HG03565 (cell line): ENCODE results near the gene ABTB2.

Experiments
- ATAC-seq: cut with Tn5 transposase; IDR thresholded peaks from one replicate; pipeline ENCODE4 v1.9.1; 2021; ENCODE audit warnings: mild to moderate bottlenecking, moderate library complexity; ENCODE audit not compliant: unreplicated experiment

ABTB2 gene

GRCh38 chr11:34317666-34318065 is 40.1 kb downstream of the ABTB2 start:
- ATAC-seq: no peak

GRCh38 chr11:34317036-34317360 is 40.8 kb downstream of the ABTB2 start:
- no peak for ATAC-seq

- no peak for ATAC-seq
Measured at GRCh38 chr11:34316347-34317035, 41.3 kb downstream of the ABTB2 start.

GRCh38 chr11:34315394-34315793 is 42.4 kb downstream of the ABTB2 start:
- ATAC-seq: no peak

GRCh38 chr11:34314936-34315335 is 42.9 kb downstream of the ABTB2 start:
- ATAC-seq: no peak

- no peak for ATAC-seq
Measured at GRCh38 chr11:34314176-34314575, 43.6 kb downstream of the ABTB2 start.

GRCh38 chr11:34313099-34313517 is 44.7 kb downstream of the ABTB2 start:
- no peak for ATAC-seq

GRCh38 chr11:34311126-34311525 is 46.7 kb downstream of the ABTB2 start:
- no peak for ATAC-seq

GRCh38 chr11:34309965-34310364 is 47.8 kb downstream of the ABTB2 start:
- no peak for ATAC-seq

- ATAC-seq: no peak
Measured at GRCh38 chr11:34308913-34309585, 48.8 kb downstream of the ABTB2 start.

GRCh38 chr11:34308049-34308912 is 49.5 kb downstream of the ABTB2 start:
- no peak for ATAC-seq

GRCh38 chr11:34305780-34306179 is 52.0 kb downstream of the ABTB2 start:
- ATAC-seq: no peak

- no peak for ATAC-seq
Measured at GRCh38 chr11:34305193-34305592, 52.6 kb downstream of the ABTB2 start.

GRCh38 chr11:34303028-34303570 is 54.7 kb downstream of the ABTB2 start:
- no peak for ATAC-seq

- ATAC-seq: peak; percentile 79
Measured at GRCh38 chr11:34302046-34302921, 55.5 kb downstream of the ABTB2 start.

- no peak for ATAC-seq
Measured at GRCh38 chr11:34300926-34301295, 56.9 kb downstream of the ABTB2 start.

GRCh38 chr11:34300026-34300925 is 57.5 kb downstream of the ABTB2 start:
- no peak for ATAC-seq

GRCh38 chr11:34299284-34299972 is 58.4 kb downstream of the ABTB2 start:
- no peak for ATAC-seq

- no peak for ATAC-seq
Measured at GRCh38 chr11:34298871-34299270, 58.9 kb downstream of the ABTB2 start.
